PC-9 (cell line): ENCODE measurements around the gene GBA2. TPM values are rescaled to one million over a fixed set of nuclear protein-coding genes. Genes with fewer than 3 reads are reported as not detected.

Experiments used
- BruUV-seq: library from RNA; stranded (reverse); fragments of 400-500 nt; replicated peaks from 2 replicates; lab custom pipeline; 2021; lab: Mats Ljungman, UMichigan
- CTCF ChIA-PET: fragments of 300-600 bp; sonication (Branson Sonifier 250); formaldehyde crosslinking; loops from one replicate; lab custom pipeline; 2022; ENCODE audit warnings: antibody characterized with exemption; lab: Charles Lee
- POLR2A ChIA-PET: fragments of 300-600 bp; sonication (Branson Sonifier 250); formaldehyde crosslinking; loops from one replicate; lab custom pipeline; 2022; ENCODE audit warnings: antibody characterized with exemption; ENCODE audit not compliant: unreplicated experiment; lab: Charles Lee
- DNase-seq, 2 experiments: peaks; one replicate each; pipeline versions ENCODE4 v3.0.0 to v3.0.0-alpha.2; 2015 to 2022; ENCODE audit warnings: mixed read lengths in 1 of 2
- H2AFZ ChIP-seq: fragments of 200-600 bp; sonication (generic); 2 replicates; pipeline ENCODE4 v1.8.1; 2017; ENCODE audit warnings: antibody characterized with exemption
- H3F3A ChIP-seq: fragments of 200-600 bp; sonication (generic); 2 replicates; pipeline ENCODE4 v1.8.1; 2017; ENCODE audit warnings: antibody characterized with exemption, mild to moderate bottlenecking, low read depth; ENCODE audit not compliant: insufficient read depth
- H3K27ac ChIP-seq: fragments of 200-600 bp; sonication (generic); 2 replicates; pipeline ENCODE4 v1.6.1; 2016; ENCODE audit warnings: mixed run types
- H3K27me3 ChIP-seq: fragments of 200-600 bp; sonication (generic); 2 replicates; pipeline ENCODE4 v1.6.1; 2016; ENCODE audit warnings: low read depth, mixed run types; ENCODE audit not compliant: insufficient read depth
- H3K36me3 ChIP-seq: fragments of 200-600 bp; sonication (generic); 2 replicates; pipeline ENCODE4 v1.6.1; 2016; ENCODE audit warnings: low read depth, mixed run types
- H3K4me1 ChIP-seq: fragments of 200-600 bp; sonication (generic); replicated peaks from 2 replicates; pipeline ENCODE4 v1.6.1; 2016; ENCODE audit warnings: mixed run types; ENCODE audit not compliant: insufficient read depth
- H3K4me2 ChIP-seq: fragments of 200-600 bp; sonication (generic); 2 replicates; pipeline ENCODE4 v1.6.1; 2017; ENCODE audit warnings: mixed run types
- H3K4me3 ChIP-seq: fragments of 200-600 bp; sonication (generic); 2 replicates; pipeline ENCODE4 v1.6.1; 2016; ENCODE audit warnings: mixed run types
- H3K79me2 ChIP-seq: fragments of 200-600 bp; sonication (generic); 2 replicates; pipeline ENCODE4 v1.6.1; 2017; ENCODE audit warnings: low read depth, mixed run types
- H3K9me2 ChIP-seq: fragments of 200-600 bp; sonication (generic); 2 replicates; pipeline ENCODE4 v1.8.1; 2017; ENCODE audit warnings: mild to moderate bottlenecking; ENCODE audit not compliant: insufficient read depth
- H3K9me3 ChIP-seq: fragments of 200-600 bp; sonication (generic); 2 replicates; pipeline ENCODE4 v1.8.1; 2016; ENCODE audit warnings: low read depth; ENCODE audit not compliant: insufficient read depth
- H4K20me1 ChIP-seq: fragments of 200-600 bp; sonication (generic); 2 replicates; pipeline ENCODE4 v1.8.1; 2017; ENCODE audit not compliant: insufficient read depth
- EZH2 ChIP-seq: fragments of 200-600 bp; sonication (generic); IDR thresholded peaks from 2 replicates; pipeline ENCODE4 v1.8.0; 2017; ENCODE audit warnings: antibody characterized with exemption, low read depth
- intact Hi-C: fragments of 100-400 bp; cut with micrococcal nuclease; formaldehyde crosslinking; loops from one replicate; pipeline ENCODE4 v1.10.0; 2022; ENCODE audit not compliant: unreplicated experiment
- total RNA-seq: library from RNA; stranded (reverse); gene quantifications from 2 replicates; pipeline ENCODE4 v1.2.3, GENCODE V29; 2021
- TF ChIP-seq, protein P1 (sequence below): fragments of 200-600 bp; sonication (generic); conservative IDR thresholded peaks from 2 replicates; pipeline ENCODE4 v1.6.1; 2017; ENCODE audit warnings: mixed run types, antibody characterized with exemption, mild to moderate bottlenecking, moderate library complexity

Gene GBA2
- total RNA-seq, 1 experiment from 2014 or later = 29.6 TPM

- H3K4me1 ChIP-seq = peaks cover 17% of the 10 kb centered on the region
- ChIA-PET CTCF (interaction anchor here (0.5 kb wide), 1 partner anchor 732 kb away, joined by 3 read pairs; no protein-coding TSS in a partner anchor), POLR2A (interaction anchor here (0.6 kb wide), 1 partner anchor 44 kb away, joined by 4 read pairs; no protein-coding TSS in a partner anchor)
- H2AFZ ChIP-seq = peak overlapping the region; percentile 85
- no peaks in the 10 kb centered on the region for H3K9me3 ChIP-seq
- no peaks in the 10 kb centered on the region for H3K36me3 ChIP-seq
- H3F3A ChIP-seq = peaks cover 29% of the 10 kb centered on the region
- H3K4me2 ChIP-seq = peak overlapping the region; percentile 94
- no peak for TF ChIP-seq EZH2
- TF ChIP-seq, protein P1, sequence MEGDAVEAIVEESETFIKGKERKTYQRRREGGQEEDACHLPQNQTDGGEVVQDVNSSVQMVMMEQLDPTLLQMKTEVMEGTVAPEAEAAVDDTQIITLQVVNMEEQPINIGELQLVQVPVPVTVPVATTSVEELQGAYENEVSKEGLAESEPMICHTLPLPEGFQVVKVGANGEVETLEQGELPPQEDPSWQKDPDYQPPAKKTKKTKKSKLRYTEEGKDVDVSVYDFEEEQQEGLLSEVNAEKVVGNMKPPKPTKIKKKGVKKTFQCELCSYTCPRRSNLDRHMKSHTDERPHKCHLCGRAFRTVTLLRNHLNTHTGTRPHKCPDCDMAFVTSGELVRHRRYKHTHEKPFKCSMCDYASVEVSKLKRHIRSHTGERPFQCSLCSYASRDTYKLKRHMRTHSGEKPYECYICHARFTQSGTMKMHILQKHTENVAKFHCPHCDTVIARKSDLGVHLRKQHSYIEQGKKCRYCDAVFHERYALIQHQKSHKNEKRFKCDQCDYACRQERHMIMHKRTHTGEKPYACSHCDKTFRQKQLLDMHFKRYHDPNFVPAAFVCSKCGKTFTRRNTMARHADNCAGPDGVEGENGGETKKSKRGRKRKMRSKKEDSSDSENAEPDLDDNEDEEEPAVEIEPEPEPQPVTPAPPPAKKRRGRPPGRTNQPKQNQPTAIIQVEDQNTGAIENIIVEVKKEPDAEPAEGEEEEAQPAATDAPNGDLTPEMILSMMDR = peak; percentile 68
- TSS peak; percentile 51 for BruUV-seq
- peak overlapping the region; percentile 90 for H3K4me3 ChIP-seq
- intact Hi-C loops = no loop called here
- no peaks in the 10 kb centered on the region for H3K9me2 ChIP-seq
- peaks cover 33% of the 10 kb centered on the region for H3K79me2 ChIP-seq
- peak overlapping the region; percentile 91 for H3K27ac ChIP-seq
- peak; percentile 42 to 57 for DNase-seq
- no peaks in the 10 kb centered on the region for H4K20me1 ChIP-seq
- H3K27me3 ChIP-seq = no peaks in the 10 kb centered on the region
These were observed 7.5 kb upstream of the GBA2 start for GRCh38 chr9:35756275-35757225.

GRCh38 chr9:35755071-35755470 is 6.0 kb upstream of the GBA2 start:
- no peak for DNase-seq
- Histone ChIP-seq H2AFZ (no peak overlapping the region), H3K27me3 (no peaks in the 10 kb centered on the region), H3K9me2 (no peaks in the 10 kb centered on the region), H3F3A (peaks cover 32% of the 10 kb centered on the region), H3K36me3 (no peaks in the 10 kb centered on the region), H3K4me1 (peaks cover 17% of the 10 kb centered on the region), H3K4me2 (no peak overlapping the region), H3K4me3 (no peak overlapping the region), H3K9me3 (no peaks in the 10 kb centered on the region), H3K79me2 (peaks cover 30% of the 10 kb centered on the region), H4K20me1 (no peaks in the 10 kb centered on the region), H3K27ac (no peak overlapping the region)
- TF ChIP-seq, protein P1 = no peak
- ChIA-PET CTCF (no interaction called here), POLR2A (no interaction called here)
- no TSS peak for BruUV-seq
- intact Hi-C loops = no loop called here

DNA sequence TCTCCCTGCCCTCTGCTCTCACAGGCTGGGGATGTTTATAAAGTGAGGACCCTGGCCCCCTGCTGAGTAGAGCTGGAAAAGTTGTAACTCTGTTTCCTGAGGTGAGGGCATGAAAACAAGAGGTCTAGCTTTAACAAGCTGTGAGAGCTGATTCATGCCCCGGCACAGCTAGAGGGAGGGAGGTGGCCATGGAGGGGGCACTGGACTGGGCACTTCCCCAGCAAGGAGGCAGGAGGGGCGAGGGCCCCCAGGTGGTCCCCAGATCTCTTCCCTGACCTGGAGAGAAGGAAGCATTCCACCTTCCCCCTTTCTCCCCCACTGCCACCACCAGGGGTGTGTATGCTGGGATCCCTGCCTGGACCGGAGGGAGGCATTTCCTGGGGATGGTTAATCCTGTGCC is 5.2 kb upstream of the GBA2 start, which contains the start of gene MSMP:
MSMP (minus strand) TSS at position 13 of the 400 bp plus-strand sequence. CDS start 147 bp downstream, outside the sequence.
- peaks cover 29% of the 10 kb centered on the region for H3K79me2 ChIP-seq
- no peaks in the 10 kb centered on the region for H4K20me1 ChIP-seq
- CTCF ChIA-PET = no interaction called here
- H3K36me3 ChIP-seq = no peaks in the 10 kb centered on the region
- H3K4me1 ChIP-seq = peaks cover 17% of the 10 kb centered on the region
- no peaks in the 10 kb centered on the region for H3K9me2 ChIP-seq
- intact Hi-C loops = no loop called here
- H3K4me2 ChIP-seq = no peak within 1 kb of the TSS
- H3K9me3 ChIP-seq = no peaks in the 10 kb centered on the region
- TF ChIP-seq, protein P1 = no peak
- no peak for TF ChIP-seq EZH2
- no peak within 1 kb of the TSS for H3K4me3 ChIP-seq
- H2AFZ ChIP-seq = no peak within 1 kb of the TSS
- H3K27me3 ChIP-seq = no peaks in the 10 kb centered on the region
- BruUV-seq = no TSS peak
- H3K27ac ChIP-seq = no peak within 1 kb of the TSS
- peaks cover 37% of the 10 kb centered on the region for H3F3A ChIP-seq
- no peak for DNase-seq
- POLR2A ChIA-PET = no interaction called here
